HPDE6-E6E7 (cell line): ENCODE results near the gene AGAP1.
"Not testable (repeated sequence)": the region's sequence is repeated elsewhere in the genome, so short reads cannot be mapped to it uniquely, and the experiment has no call there.

Experiments used
- DNase-seq: peaks from one replicate; pipeline ENCODE4 v3.0.0; 2011; ENCODE audit warnings: missing footprints; ENCODE audit errors: extremely low spot score

AGAP1 gene

GRCh38 chr2:235591921-235592320 lies 98.1 kb downstream of the AGAP1 start:
- DNase-seq: no peak

GRCh38 chr2:235592430-235592829 lies 98.6 kb downstream of the AGAP1 start:
- DNase-seq: no peak

- DNase-seq: no peak
These were observed 99.0 kb downstream of the AGAP1 start for GRCh38 chr2:235592836-235593235.

GRCh38 chr2:235594041-235594440 lies 100.2 kb downstream of the AGAP1 start:
- DNase-seq: peak; percentile 25

GRCh38 chr2:235594964-235595363 lies 101.1 kb downstream of the AGAP1 start:
- no peak for DNase-seq

GRCh38 chr2:235595422-235596010 lies 101.7 kb downstream of the AGAP1 start:
- peak; percentile 45 for DNase-seq

GRCh38 chr2:235596272-235596671 lies 102.4 kb downstream of the AGAP1 start:
- DNase-seq: no peak

- no peak for DNase-seq
These were observed 103.3 kb downstream of the AGAP1 start for GRCh38 chr2:235597081-235597615.

- no peak for DNase-seq
These were observed 104.2 kb downstream of the AGAP1 start for GRCh38 chr2:235598026-235598425.

- DNase-seq: no peak
These were observed 105.0 kb downstream of the AGAP1 start for GRCh38 chr2:235598532-235599531.

GRCh38 chr2:235599596-235600338 lies 105.9 kb downstream of the AGAP1 start:
- no peak for DNase-seq

- no peak for DNase-seq
These were observed 106.6 kb downstream of the AGAP1 start for GRCh38 chr2:235600406-235600805.

GRCh38 chr2:235600926-235601325 lies 107.1 kb downstream of the AGAP1 start:
- no peak for DNase-seq

- no peak for DNase-seq
These were observed 108.3 kb downstream of the AGAP1 start for GRCh38 chr2:235601960-235602704.

GRCh38 chr2:235602971-235603370 lies 109.1 kb downstream of the AGAP1 start:
- DNase-seq: not testable (repeated sequence)

- DNase-seq: no peak
These were observed 109.8 kb downstream of the AGAP1 start for GRCh38 chr2:235603659-235604058.

- no peak for DNase-seq
These were observed 111.6 kb downstream of the AGAP1 start for GRCh38 chr2:235605312-235606003.

GRCh38 chr2:235606004-235606715 lies 112.3 kb downstream of the AGAP1 start:
- DNase-seq: no peak

GRCh38 chr2:235607546-235608199 lies 113.8 kb downstream of the AGAP1 start:
- DNase-seq: no peak
